ENCODE data around the gene STUM.

GRCh38 chr1:226638001-226638601 lies 89.5 kb downstream of the STUM start:
- no peak for TF ChIP-seq CTCF (optimal IDR thresholded peaks at IDR 0.05 in 1 of 3, IDR thresholded peaks at IDR 0.05 in 1 of 3, conservative IDR thresholded peaks at IDR 0.05 in 1 of 3; ENCODE audit: extremely low read depth in 1 of 3, insufficient read depth in 2 of 3, low read length in 3 of 3)
- TF ChIP-seq EZH2 (IDR thresholded peaks at IDR 0.05; ENCODE audit: low read length) = no peak

All from keratinocyte (primary cell).